ENCODE results near the gene PDE1C.
A peak's percentile ranks its signal among the peaks of the same experiment; 100 is the strongest.

The PDE1C gene

DNA sequence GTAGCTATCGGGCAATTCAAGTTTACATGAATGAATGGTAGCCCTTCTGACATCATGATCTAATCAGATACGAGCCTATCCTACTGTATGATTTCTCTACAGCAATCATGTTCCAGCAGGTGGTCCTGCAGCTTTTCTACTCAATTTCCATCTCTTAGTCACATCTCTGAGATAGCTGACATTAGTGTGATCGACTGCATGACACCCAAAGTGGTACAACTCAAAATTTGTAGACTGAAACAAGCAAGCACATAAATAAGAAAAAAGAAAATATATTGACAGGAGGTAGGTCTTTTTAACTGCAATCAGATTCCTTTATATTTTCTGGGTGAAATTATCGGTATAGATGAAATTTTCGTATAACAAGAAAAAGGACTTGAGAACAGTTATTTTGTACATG lies 251.2 kb downstream of the PDE1C start:
- DNase-seq, result no peak

DNA sequence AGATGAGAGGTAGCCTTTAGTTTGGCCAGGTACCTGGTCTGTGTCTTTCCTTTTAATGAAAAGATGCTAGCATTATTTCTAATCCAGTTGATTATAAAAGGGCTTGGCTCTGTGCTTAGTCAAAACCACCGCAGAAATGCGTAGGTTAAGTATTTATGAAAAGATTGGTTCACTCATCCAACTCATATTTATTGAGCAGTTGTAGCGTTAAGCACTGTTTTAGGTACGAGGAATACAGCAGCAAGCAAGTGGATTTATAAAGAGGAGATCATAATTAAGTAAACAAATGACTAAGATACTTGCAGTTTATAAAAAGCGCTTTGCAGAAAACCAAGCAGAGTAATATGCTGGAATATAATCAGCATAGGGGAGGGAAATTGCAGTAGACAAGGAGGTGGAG lies 253.4 kb downstream of the PDE1C start:
- no peak for DNase-seq

DNA sequence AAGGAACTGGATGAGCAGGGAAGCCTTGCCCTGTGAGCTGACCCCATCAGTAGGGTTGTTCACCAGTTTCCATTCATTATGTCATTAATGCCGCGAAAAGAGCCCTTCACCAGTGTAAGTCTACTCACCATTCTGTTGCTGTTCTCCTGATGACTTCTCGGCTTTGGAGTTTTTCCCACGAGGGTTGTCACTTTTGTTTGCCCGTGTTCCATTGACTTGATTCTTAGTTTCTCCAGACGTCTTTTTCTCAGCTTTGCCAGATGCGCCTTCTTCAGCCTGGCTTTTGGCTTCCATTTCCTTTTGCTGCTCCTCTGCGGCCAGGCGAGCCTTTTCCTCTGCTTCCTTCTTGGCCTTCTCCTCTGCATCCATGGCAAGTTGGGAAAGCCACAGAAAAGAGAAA lies 254.4 kb downstream of the PDE1C start:
- DNase-seq, result no peak

DNA sequence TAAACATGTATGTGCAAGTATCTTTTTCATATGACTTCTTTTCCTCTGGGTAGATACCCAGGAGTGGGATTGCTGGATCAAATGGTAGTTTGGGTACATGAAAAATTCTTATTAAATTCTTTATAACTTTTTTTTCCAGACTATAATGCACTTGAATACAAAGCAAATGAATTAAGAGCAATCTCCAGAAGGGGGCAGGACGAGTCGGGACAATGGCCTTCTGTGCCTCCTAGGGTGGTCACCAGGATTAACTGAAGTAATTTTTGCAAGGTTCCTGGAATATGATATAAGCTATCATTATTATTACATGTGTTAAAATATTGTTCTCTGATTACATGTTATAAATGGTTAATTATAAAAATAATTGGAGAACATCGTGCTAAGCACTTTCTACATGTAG lies 256.0 kb downstream of the PDE1C start:
- DNase-seq, result no peak

DNA sequence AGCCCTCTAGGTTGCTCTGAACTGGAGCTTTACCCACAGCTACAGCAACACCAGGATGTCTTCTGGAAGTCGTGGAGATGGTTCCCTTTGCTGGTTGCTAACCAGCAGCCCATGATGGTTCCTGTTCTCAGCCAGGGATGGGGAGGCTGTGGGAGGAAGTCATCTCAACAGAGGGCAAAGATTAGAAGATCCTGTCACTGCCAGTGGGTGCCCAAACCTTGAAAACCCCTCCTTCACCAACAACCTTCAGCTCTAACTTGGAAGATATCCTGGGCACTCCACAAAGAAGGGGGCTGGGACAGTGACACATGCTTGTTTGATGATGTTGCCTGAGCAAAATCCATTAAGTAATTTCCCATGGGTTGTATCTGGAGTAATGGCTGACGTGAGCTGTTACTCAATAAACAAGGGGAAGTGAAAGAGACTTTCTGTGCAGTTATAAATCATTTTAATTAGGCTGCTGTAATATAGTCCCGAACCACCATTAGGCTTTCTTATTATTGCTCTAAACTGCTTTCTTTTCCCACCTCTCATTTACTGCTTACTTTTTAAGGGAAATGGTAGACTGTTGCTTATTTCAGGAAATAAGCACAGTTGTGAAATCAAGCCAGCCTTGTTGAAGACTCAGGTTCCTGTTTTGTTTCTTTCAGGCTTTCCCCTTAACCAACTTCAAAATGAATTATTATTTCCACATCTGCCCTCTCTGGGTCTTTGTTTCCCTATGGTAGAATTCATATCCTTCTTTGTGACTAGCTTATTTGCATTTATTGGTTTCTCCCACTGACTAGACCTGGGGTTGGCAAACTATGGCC lies 258.4 kb downstream of the PDE1C start:
- DNase-seq, result no peak

DNA sequence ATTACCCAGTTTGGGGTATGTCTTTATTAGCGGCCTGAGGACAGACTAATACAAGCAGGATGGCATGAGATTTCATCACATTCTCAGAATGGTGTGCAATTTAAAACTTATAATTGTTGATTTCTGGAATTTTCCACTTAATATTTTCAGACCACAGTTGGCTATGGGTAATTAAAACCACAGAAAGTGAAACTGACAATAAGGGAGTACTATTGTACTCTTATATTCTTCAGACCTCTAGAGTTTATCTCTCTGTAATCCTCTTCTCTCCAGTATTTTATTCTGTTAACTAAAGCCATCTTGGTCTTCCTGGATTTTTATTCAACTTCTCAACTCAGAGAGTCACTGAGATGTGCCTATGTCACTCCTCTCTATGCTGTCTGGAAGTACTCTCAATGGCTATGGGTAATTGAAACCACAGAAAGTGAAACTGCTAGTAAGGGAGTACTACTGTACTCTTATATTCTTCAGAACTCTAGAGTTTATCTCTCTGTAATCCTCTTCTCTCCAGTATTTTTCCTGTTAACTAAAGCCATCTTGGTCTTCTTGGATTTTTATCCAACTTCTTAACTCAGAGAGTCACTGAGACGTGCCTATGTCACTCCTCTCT lies 264.9 kb downstream of the PDE1C start:
- DNase-seq, result no peak

DNA sequence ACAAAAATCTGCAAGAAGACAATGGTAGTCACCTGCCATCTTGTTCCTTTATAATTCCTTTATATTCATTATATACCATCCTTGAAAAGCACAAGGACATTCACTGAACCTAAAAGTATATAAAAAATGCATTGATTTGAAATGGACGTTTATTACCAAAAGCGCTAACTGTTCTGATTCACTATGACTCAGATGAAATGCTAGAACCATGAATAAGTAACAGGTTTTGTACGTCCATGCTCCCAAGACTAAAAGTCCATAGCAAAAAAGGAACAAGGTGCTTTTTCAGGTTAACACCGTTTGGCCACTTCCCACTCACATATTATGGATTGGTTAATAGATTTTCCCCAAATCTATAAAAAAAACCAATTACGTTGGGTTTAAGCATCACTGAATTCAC lies 273.8 kb downstream of the PDE1C start:
- DNase-seq, result no peak

DNA sequence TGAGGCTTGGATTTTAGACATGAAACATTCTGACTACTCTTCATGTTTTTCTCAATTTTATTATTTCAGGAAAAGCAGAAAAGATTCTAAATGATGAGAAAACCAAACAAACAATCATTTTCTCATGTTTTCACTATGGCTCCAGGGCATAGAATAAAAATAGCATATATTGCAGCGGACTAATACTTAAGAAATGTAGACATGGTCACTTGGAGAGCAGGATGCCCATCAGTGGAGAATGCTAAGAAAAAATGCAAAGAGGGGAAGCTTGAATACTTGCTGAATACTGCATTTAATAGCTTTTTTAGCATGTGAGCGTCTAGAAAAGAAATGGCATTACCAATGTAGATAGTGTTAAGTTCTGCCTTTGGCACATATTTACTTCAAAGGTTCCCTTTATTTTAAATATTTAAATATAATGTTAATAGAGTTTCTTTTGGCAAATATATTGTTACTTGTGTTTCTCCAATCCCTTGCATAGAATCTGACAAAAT lies 275.3 kb downstream of the PDE1C start:
- no peak for DNase-seq

DNA sequence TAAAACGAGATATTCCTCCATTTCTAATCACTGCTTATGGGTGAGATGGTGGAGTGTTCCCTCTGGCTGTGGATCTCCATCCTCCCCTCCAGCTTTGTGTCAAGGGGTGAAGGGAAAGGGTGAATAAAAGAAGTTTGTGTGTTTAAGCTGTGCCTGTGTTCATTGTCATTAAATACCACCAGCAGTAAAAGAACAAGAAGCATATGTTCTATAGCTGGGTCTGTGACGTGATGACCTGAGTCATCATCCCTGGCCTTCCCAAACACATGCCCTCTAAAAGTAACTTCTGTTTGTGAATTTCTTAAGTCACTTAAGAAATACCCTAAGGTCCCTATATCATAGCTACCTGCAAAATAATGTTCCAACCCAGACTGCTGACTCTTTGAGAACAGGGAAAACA lies 278.3 kb downstream of the PDE1C start:
- no peak for DNase-seq

DNA sequence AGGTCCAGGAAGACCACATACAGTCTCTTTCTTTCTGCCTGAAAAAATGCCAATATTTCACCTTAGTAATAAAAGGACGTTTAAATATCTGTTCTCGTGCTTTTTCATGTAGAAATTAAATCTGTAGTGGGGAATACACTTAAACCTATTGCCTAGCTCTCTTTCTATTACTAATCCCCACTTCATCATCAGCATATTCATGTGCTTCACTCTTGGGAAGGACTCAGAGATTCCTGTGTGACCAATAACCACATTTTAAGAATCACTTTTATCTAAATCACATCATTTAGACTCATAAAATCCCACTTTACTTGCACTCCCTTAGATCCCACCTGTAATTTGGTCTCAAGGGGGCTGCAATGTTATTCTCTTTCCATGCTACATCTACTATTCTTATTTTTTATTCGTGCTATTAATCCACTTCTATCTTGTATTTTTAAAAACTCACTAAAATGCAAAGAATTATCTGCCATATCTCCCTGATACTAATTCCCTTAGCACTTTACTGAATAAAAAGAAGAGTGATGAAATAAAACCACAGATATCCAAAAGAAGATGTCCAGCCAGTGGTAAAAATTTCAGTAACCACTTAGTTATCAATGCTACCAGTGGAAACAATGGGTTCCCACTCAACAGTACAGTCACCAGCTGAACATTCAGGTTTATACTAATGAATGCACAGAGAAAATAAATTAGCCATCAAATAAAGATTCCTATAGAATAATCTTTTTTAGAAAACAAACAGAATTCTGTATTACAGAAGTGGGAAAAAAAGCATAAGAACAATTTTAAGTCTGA lies 281.1 kb downstream of the PDE1C start:
- no peak for DNase-seq

DNA sequence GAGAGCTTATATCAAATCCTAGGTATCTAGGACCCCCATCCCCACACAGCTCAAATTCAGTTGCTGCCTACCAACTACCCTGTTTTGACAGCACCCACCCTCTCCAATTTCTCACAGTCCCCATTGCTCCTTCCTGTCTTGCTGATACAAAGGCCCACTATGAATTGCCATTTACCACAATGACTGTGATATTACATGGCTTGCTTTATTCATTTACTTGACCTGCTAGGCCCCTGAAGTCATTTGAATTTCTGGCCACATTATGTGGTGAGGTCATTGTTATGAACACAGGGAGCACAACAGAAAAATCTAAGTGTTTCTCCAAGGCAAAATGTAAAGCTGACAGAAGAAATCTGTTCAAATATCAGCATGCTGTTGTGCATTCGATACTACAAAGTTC lies 281.8 kb downstream of the PDE1C start:
- DNase-seq, result no peak

DNA sequence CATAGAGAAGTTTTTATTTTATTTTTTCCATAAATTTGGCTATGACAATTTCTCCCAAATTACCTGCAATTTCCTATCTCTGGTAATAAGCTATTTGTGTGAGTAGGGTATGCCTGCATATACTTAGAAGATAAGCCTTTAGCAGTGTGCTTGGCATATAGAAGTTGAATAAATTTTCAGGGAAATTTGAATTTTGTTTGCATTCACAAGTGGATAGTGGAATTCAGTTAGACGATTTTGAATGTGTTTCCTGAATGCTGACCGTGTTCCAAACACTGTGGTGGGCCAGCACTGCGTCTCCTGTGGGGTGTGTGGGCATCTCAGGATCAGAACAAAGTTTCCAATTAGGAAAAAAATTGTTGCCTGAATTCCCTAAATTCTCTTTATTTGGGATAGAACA lies 283.9 kb downstream of the PDE1C start:
- no peak for DNase-seq

DNA sequence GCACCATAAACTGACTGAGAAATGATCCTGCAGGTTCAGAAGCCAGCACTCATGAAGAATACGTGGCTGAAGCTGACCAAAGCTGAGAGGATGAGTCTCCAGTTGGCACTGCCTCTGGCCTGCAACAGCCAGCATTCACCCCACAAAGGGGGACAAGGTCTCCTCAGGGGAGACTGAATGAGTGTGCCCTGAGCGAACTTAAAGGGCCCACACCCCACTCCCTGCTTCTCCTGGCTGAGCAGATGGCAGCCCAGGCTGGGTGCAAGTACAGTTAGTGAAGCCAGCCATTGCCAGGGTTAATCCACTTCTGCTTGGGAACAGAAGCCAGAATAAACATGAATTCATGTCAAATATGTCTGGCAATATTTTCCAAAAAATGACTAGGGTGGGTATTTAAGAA lies 285.1 kb downstream of the PDE1C start:
- DNase-seq, result no peak

DNA sequence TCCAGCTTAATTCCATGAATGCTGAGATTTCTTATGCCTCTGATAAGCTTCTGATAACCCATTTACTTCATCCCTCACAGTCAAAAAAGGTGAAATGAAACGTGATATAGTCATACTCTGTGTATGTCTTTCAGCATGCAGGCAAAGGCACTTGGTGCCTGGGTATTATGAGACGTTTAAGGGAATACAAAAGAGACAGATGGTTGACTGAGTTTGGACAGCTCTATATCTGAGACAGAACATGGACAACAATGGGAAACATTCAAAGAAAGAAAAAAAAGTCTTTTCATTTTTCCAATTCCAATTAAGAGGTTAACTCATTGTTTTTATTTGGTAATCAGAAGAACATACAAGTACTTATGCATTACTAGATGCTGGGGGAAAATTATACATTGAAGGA lies 287.0 kb downstream of the PDE1C start:
- DNase-seq, result no peak

DNA sequence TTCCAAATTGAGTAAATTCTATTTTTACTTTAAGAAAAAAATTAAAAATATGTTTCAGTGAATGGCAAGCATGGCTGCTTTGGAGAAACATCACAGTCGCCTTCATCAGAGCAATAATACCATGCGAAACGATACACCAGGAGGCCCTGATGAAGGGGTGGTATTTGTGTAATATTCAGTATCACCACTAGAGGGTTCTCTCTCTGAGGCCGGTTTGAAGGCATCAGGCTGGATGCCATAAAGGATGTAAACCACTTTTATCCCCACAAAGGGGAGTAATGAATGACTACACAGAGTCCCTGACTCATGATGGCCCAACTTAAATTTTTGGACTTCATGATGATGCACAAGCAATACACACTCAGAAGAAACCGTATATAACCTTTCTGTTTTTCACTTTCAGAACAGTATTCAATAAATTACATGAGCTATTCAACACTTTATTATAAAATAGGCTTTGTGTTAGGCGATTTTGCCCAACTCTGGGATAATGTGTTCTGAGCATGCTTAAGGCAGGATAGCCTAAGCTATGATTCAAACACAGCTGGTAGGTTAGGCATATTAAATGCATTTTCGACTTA lies 287.7 kb downstream of the PDE1C start:
- peak; percentile 85 for DNase-seq

DNA sequence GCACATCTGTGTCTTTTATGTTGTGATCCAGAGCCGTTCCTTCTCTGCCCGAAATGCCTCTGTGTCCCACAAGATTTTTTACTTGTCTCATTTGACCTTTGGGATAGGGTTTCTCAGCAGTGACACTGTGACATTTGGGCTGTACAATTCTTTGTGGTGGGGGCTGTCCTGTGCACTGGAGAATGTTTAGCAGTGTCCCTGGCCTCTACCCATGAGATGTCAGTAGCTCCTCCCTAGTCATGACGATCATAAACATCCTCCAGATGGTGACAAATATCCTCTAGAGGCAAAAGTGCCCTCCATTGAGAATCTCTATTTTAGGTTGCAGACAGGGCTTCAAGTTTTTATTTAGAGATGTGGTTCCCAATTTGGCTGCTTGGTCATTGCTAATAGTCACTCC lies 291.9 kb downstream of the PDE1C start:
- DNase-seq, result no peak

DNA sequence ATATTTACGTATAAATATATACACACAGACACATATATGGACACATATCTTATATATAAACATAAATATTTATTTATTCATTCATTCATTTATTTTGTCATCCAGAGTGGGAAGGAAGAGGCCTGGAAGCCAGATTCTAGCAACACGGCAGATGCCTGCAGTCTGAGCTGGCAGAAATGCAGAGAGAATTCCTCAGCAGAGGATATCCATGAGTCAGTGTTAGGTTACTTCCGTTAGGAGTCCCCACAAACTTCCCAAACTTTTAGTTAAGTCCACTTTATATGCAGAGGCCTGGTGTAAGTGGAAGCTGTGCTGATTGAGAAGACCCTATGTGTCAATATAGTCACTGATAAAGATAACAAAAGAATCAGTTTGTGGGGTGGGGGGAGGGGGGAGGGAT lies 293.6 kb downstream of the PDE1C start:
- DNase-seq, result no peak

DNA sequence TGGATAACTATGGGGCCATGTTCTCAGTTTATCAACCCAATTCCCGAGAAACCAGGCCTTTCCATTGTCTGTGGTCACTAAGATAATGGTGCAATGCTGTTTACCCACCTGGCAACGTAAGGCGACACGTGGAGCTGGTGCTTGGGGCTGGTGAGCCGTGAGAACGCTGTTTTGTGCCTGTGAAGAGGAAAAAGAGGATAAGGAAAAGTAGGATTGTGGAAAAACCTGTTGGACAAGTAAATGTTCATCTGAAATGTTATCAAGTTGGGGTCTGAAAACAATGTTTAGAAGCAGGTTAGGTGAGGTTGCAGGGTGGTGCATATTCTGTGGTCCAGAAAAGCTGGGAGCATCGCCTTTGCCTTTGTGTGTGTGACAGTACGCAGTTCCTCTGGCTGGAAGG lies 294.7 kb downstream of the PDE1C start:
- peak; percentile 61 for DNase-seq

DNA sequence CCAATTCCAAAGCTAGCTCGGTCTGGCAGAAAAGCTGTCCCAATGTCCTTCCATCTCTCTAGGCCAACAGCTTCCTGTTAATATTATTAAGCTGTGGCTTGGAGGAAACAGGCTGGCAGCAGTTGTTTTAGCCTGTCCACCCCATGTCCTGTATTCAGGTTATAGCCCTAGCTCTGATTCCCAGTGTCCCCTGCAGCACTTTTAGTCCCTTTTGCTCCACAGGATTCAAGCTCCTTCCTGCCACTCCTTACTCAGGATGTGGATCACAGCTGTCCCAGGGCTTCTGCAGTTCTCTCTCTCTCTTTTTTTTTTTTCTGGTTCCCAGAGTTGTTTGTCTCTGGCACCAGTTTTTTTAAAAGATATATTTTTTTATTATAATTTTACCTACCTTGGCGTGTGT lies 298.0 kb downstream of the PDE1C start:
- no peak for DNase-seq

DNA sequence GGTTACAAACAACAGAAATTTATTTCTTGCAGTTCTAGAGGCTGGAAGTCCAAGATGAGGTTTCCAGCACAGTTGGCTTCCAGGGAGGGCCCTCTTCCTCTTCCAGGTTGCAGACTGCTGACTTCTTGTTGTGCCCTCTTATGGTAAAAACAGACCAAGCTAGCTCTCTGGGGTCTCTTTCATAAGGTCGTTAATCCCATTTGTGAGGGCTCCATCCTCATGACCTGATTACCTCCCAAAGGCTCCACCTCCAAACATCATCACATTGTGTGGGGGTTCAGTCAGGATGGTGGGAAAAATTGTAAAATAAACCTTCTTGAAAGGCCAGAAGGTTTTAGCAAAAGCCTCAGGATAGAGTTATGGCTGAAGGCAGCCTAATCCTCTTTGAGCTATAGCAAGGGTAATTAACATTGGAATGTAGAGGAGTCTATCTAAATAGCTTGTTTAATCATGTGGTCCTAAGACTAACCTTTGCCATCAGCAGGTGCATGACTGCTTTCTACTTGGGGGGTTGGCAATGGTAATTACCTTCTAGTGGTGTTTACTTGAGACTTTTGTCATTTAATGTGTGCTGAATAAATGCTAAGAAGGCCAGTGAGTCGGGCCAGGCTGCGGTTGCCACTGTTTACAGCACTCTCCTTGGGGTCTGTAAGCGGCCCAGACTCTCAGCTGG lies 302.4 kb downstream of the PDE1C start:
- DNase-seq, result no peak

DNA sequence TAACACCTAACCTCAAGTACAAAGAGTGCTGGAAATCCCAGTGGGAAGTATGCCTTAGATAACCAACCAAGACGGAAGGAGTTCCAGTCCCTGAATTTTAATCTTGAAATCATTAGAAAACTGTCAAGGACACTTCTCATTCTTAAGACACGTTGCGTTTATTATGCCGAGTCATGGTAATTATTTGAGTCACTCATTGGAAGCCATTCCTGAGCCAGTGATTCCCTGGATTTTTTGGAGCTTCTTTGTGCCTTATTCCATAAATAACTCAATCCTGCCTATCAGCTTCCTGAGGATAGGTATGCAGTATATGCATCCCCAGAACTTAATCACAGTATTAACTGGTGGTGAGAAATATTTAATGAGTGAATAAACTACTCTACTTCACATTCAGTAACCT lies 305.7 kb downstream of the PDE1C start:
- no peak for DNase-seq

DNA sequence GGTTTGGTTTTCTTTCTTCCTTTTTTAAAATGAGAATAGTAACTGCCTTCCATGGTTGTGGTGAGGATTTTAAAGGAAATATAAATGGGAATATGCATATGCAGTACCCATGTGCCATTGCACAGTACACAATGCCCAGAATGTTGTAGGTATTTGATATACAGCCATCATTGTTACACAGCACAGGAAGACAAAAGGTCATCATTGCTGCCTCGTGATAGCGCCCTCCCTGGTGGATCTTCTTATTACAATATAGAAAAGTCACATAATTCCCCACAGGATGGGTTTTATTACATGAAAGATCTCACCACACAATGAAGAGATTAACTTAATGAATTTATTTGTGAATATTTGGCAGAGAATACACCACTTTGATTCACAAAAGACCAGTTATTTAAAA lies 306.7 kb downstream of the PDE1C start:
- DNase-seq, result no peak

DNA sequence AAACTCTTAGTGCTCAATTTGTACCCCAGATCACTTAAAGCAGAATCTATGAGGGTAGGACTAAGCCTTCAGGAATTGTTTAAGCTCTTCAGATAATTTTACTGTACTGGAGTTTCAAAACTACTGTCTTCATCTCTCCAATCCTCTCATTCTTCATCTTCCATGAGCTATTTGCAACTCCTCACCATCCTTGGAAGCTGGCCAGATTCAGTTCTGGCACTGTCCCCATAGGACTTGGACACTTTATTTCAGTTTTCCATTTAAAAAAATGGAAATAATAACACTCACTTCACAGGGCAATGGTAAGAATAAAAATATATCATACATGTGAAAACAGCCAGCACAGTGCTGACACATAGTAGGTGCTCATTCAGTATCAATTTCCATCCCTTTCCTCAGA lies 308.6 kb downstream of the PDE1C start:
- DNase-seq, result no peak

Data from NCI-H510A treated with DMSO at 0.1 percent for 48 hours (cell line).